Fibroblast of peridontal ligament (primary cell): ENCODE data around the gene PRTG.
"Not testable (repeated sequence)": the region's sequence is repeated elsewhere in the genome, so short reads cannot be mapped to it uniquely, and the experiment has no call there.

Source experiments
- DNase-seq: peaks from one replicate; pipeline ENCODE4 v3.0.0-alpha.2; 2010; ENCODE audit errors: extremely low read depth

PRTG gene

GRCh38 chr15:55700876-55701275 is 42.1 kb downstream of the PRTG start:
- DNase-seq: no peak

- no peak for DNase-seq
Observed at GRCh38 chr15:55698653-55699052, 44.3 kb downstream of the PRTG start.

- no peak for DNase-seq
Observed at GRCh38 chr15:55696221-55696620, 46.7 kb downstream of the PRTG start.

- DNase-seq: no peak
Observed at GRCh38 chr15:55695432-55695831, 47.5 kb downstream of the PRTG start.

GRCh38 chr15:55694652-55695150 is 48.3 kb downstream of the PRTG start:
- DNase-seq: peak; percentile 46

GRCh38 chr15:55693116-55693515 is 49.8 kb downstream of the PRTG start:
- DNase-seq: not testable (repeated sequence)

GRCh38 chr15:55687792-55688191 is 55.2 kb downstream of the PRTG start:
- DNase-seq: no peak

- DNase-seq: peak; percentile 92
Observed at GRCh38 chr15:55685286-55685685, 57.7 kb downstream of the PRTG start.

GRCh38 chr15:55683376-55683775 is 59.6 kb downstream of the PRTG start:
- DNase-seq: peak; percentile 96

- no peak for DNase-seq
Observed at GRCh38 chr15:55681631-55682030, 61.3 kb downstream of the PRTG start.

- no peak for DNase-seq
Observed at GRCh38 chr15:55676507-55676906, 66.4 kb downstream of the PRTG start.

- DNase-seq: no peak
Observed at GRCh38 chr15:55673287-55673686, 69.7 kb downstream of the PRTG start.

GRCh38 chr15:55669270-55669669 is 73.7 kb downstream of the PRTG start:
- DNase-seq: no peak

- DNase-seq: no peak
Observed at GRCh38 chr15:55665605-55666227, 77.2 kb downstream of the PRTG start.

GRCh38 chr15:55661428-55661827 is 81.5 kb downstream of the PRTG start:
- peak; percentile 54 for DNase-seq

- DNase-seq: peak; percentile 10
Observed at GRCh38 chr15:55660153-55660552, 82.8 kb downstream of the PRTG start.

GRCh38 chr15:55659481-55659880 is 83.5 kb downstream of the PRTG start:
- no peak for DNase-seq

- no peak for DNase-seq
Observed at GRCh38 chr15:55658886-55659285, 84.1 kb downstream of the PRTG start.

- peak; percentile 43 for DNase-seq
Observed at GRCh38 chr15:55654561-55655031, 88.4 kb downstream of the PRTG start.

GRCh38 chr15:55652909-55653495 is 90.0 kb downstream of the PRTG start:
- no peak for DNase-seq

GRCh38 chr15:55652359-55652758 is 90.6 kb downstream of the PRTG start:
- no peak for DNase-seq

- DNase-seq: peak; percentile 64
Observed at GRCh38 chr15:55649058-55649423, 93.9 kb downstream of the PRTG start.

- no peak for DNase-seq
Observed at GRCh38 chr15:55638764-55639163, 104.2 kb downstream of the PRTG start.

- DNase-seq: no peak
Observed at GRCh38 chr15:55637086-55637485, 105.9 kb downstream of the PRTG start.
